ENCODE results near the gene MRPL2.

Gene MRPL2

GRCh38 chr6:43021270-43022047, 37.8 kb downstream of the MRPL2 start, which contains the start of gene RRP36:
TSS of gene RRP36 (plus strand) at chr6:43021623. CDS start at chr6:43021655, 32 bp downstream.
- Mint-ChIP-seq H3K4me1 (peaks cover 43% of the 10 kb centered on the region), H3K27me3 (no peaks in the 10 kb centered on the region), H3K9me3 (no peaks in the 10 kb centered on the region), H3K27ac (peak within 1 kb of the TSS; percentile 96), H3K4me3 (peak within 1 kb of the TSS; percentile 99), H3K36me3 (peaks cover 53% of the 10 kb centered on the region)
- ATAC-seq: peak; percentile 92

- H3K36me3 Mint-ChIP-seq: peaks cover 47% of the 10 kb centered on the region
- H3K4me3 Mint-ChIP-seq: peak overlapping the region; percentile 99
- peak overlapping the region; percentile 96 for H3K27ac Mint-ChIP-seq
- no peaks in the 10 kb centered on the region for H3K27me3 Mint-ChIP-seq
- no peaks in the 10 kb centered on the region for H3K9me3 Mint-ChIP-seq
- peaks cover 49% of the 10 kb centered on the region for H3K4me1 Mint-ChIP-seq
- no peak for ATAC-seq
Observed at GRCh38 chr6:43020847-43021246, 38.4 kb downstream of the MRPL2 start.

- no peaks in the 10 kb centered on the region for H3K9me3 Mint-ChIP-seq
- no peak for ATAC-seq
- H3K4me1 Mint-ChIP-seq: peaks cover 50% of the 10 kb centered on the region
- H3K36me3 Mint-ChIP-seq: peaks cover 44% of the 10 kb centered on the region
- no peaks in the 10 kb centered on the region for H3K27me3 Mint-ChIP-seq
- peak overlapping the region; percentile 5 for H3K27ac Mint-ChIP-seq
- peak overlapping the region; percentile 12 for H3K4me3 Mint-ChIP-seq
Observed at GRCh38 chr6:43020052-43020705, 39.1 kb downstream of the MRPL2 start.

- H3K27ac Mint-ChIP-seq: no peak overlapping the region
- H3K4me1 Mint-ChIP-seq: peaks cover 53% of the 10 kb centered on the region
- H3K36me3 Mint-ChIP-seq: peaks cover 35% of the 10 kb centered on the region
- H3K27me3 Mint-ChIP-seq: no peaks in the 10 kb centered on the region
- H3K4me3 Mint-ChIP-seq: no peak overlapping the region
- no peak for ATAC-seq
- no peaks in the 10 kb centered on the region for H3K9me3 Mint-ChIP-seq
Observed at GRCh38 chr6:43019152-43019551, 40.1 kb downstream of the MRPL2 start.

GRCh38 chr6:43016943-43017334, 42.3 kb downstream of the MRPL2 start:
- Mint-ChIP-seq H3K9me3 (no peaks in the 10 kb centered on the region), H3K27ac (peak overlapping the region; percentile 6), H3K36me3 (peaks cover 27% of the 10 kb centered on the region), H3K27me3 (no peaks in the 10 kb centered on the region), H3K4me3 (no peak overlapping the region), H3K4me1 (peaks cover 66% of the 10 kb centered on the region)
- ATAC-seq: no peak

GRCh38 chr6:43016176-43016942, 42.9 kb downstream of the MRPL2 start:
- peak overlapping the region; percentile 6 for H3K27ac Mint-ChIP-seq
- H3K36me3 Mint-ChIP-seq: peaks cover 33% of the 10 kb centered on the region
- peak overlapping the region; percentile 14 for H3K4me3 Mint-ChIP-seq
- ATAC-seq: no peak
- H3K27me3 Mint-ChIP-seq: no peaks in the 10 kb centered on the region
- H3K9me3 Mint-ChIP-seq: no peaks in the 10 kb centered on the region
- H3K4me1 Mint-ChIP-seq: peaks cover 71% of the 10 kb centered on the region

GRCh38 chr6:43014434-43014909, 44.8 kb downstream of the MRPL2 start:
- Mint-ChIP-seq H3K4me1 (peaks cover 65% of the 10 kb centered on the region), H3K27me3 (no peaks in the 10 kb centered on the region), H3K9me3 (no peaks in the 10 kb centered on the region), H3K4me3 (peak overlapping the region; percentile 92), H3K36me3 (peaks cover 33% of the 10 kb centered on the region), H3K27ac (peak overlapping the region; percentile 83)
- no peak for ATAC-seq

- H3K36me3 Mint-ChIP-seq: peaks cover 28% of the 10 kb centered on the region
- H3K4me1 Mint-ChIP-seq: peaks cover 65% of the 10 kb centered on the region
- H3K9me3 Mint-ChIP-seq: no peaks in the 10 kb centered on the region
Observed at GRCh38 chr6:43013843-43014433, 45.3 kb downstream of the MRPL2 start, which contains the start of the genes KLHDC3 and MEA1. TSS of gene KLHDC3 (plus strand) at chr6:43014249. CDS start at chr6:43017193, 2,944 bp downstream. TSS of gene MEA1 (minus strand) at chr6:43013946. CDS start at chr6:43013813, 133 bp downstream.

GRCh38 chr6:43013097-43013842, 46.0 kb downstream of the MRPL2 start:
- peaks cover 21% of the 10 kb centered on the region for H3K36me3 Mint-ChIP-seq
- no peak for ATAC-seq
- H3K4me1 Mint-ChIP-seq: peaks cover 68% of the 10 kb centered on the region

More at GRCh38 chr6:43013843-43014433, 45.3 kb downstream of the MRPL2 start, which contains the start of the genes KLHDC3 and MEA1:
- H3K4me3 Mint-ChIP-seq: peak within 1 kb of the TSS; percentile 92
- peak within 1 kb of the TSS; percentile 83 for H3K27ac Mint-ChIP-seq
- ATAC-seq: peak; percentile 99
- no peaks in the 10 kb centered on the region for H3K27me3 Mint-ChIP-seq

GRCh38 chr6:43012364-43012763, 46.9 kb downstream of the MRPL2 start:
- Mint-ChIP-seq H3K27me3 (no peaks in the 10 kb centered on the region), H3K36me3 (peaks cover 19% of the 10 kb centered on the region), H3K27ac (peak overlapping the region; percentile 83), H3K4me1 (peaks cover 61% of the 10 kb centered on the region), H3K9me3 (no peaks in the 10 kb centered on the region), H3K4me3 (peak overlapping the region; percentile 92)
- ATAC-seq: no peak

More at GRCh38 chr6:43013097-43013842, 46.0 kb downstream of the MRPL2 start:
- no peaks in the 10 kb centered on the region for H3K27me3 Mint-ChIP-seq
- no peaks in the 10 kb centered on the region for H3K9me3 Mint-ChIP-seq
- H3K4me3 Mint-ChIP-seq: peak overlapping the region; percentile 92
- H3K27ac Mint-ChIP-seq: peak overlapping the region; percentile 83

GRCh38 chr6:43011207-43011606, 48.0 kb downstream of the MRPL2 start:
- no peak for ATAC-seq
- no peaks in the 10 kb centered on the region for H3K9me3 Mint-ChIP-seq
- H3K4me3 Mint-ChIP-seq: no peak overlapping the region
- peak overlapping the region; percentile 83 for H3K27ac Mint-ChIP-seq
- H3K27me3 Mint-ChIP-seq: no peaks in the 10 kb centered on the region
- H3K36me3 Mint-ChIP-seq: peaks cover 28% of the 10 kb centered on the region
- peaks cover 50% of the 10 kb centered on the region for H3K4me1 Mint-ChIP-seq

GRCh38 chr6:43009124-43009523, 50.1 kb downstream of the MRPL2 start:
- Mint-ChIP-seq H3K27me3 (no peaks in the 10 kb centered on the region), H3K27ac (no peak overlapping the region), H3K36me3 (peaks cover 34% of the 10 kb centered on the region), H3K4me1 (peaks cover 36% of the 10 kb centered on the region), H3K4me3 (no peak overlapping the region), H3K9me3 (no peaks in the 10 kb centered on the region)
- ATAC-seq: no peak

GRCh38 chr6:43007126-43007525, 52.1 kb downstream of the MRPL2 start:
- Mint-ChIP-seq H3K9me3 (no peaks in the 10 kb centered on the region), H3K4me1 (peaks cover 16% of the 10 kb centered on the region), H3K27ac (no peak overlapping the region), H3K36me3 (peaks cover 34% of the 10 kb centered on the region), H3K4me3 (no peak overlapping the region), H3K27me3 (no peaks in the 10 kb centered on the region)
- no peak for ATAC-seq

GRCh38 chr6:43006251-43006650, 53.0 kb downstream of the MRPL2 start:
- Mint-ChIP-seq H3K27ac (no peak overlapping the region), H3K4me3 (no peak overlapping the region), H3K36me3 (peaks cover 28% of the 10 kb centered on the region), H3K4me1 (peaks cover 8% of the 10 kb centered on the region), H3K9me3 (no peaks in the 10 kb centered on the region), H3K27me3 (no peaks in the 10 kb centered on the region)
- no peak for ATAC-seq
